ENCODE measurements around the gene TLCD1.

TLCD1 gene, protein sequence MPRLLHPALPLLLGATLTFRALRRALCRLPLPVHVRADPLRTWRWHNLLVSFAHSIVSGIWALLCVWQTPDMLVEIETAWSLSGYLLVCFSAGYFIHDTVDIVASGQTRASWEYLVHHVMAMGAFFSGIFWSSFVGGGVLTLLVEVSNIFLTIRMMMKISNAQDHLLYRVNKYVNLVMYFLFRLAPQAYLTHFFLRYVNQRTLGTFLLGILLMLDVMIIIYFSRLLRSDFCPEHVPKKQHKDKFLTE

DNA sequence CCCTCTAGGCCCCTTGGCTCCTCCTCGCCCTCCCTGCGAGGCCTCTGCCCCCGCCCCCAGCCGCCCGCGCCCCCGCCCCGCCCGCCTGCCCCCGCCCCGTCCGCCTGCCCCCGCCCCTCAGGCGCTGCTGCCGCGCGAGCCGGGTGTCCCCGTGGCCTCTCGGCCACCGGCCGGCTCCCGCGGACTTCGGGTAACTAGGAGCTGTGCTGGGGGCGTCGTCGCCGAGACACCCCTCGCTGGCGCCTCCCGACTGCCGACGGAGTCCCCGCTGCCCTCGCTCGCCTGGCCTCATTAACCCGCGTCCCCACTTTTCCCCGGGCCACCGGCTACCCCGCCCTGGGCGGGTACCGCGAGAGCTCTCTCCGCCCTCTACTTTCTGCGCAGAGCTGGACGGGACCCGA is at the start of gene TLCD1:
TLCD1 (minus strand) TSS at position 8 of the 401 bp plus-strand sequence. CDS start 136 bp downstream, outside the sequence.
- peak; percentile 41 to 59 for DNase-seq (ENCODE audit: low read depth in 1 of 2, low spot score in 1 of 2)

DNA sequence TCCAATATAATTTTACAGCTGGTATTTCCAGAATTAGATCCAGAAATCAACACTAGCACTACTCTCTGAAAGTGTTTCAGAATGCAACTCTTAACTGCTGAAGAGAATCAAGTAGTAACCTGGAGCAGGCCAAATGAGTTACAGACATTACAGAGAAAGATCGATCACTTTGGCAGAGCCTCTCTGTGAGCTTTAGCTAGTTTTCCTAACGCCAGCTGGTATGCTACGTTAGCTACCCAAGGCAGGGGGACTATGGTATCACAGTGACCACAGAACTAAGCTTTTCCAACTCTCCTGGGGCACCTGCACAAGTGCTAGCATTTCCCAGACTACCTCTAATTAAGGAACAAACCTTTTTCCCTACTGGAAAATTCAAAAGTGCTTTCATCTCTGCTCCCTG is 48.2 kb upstream of the TLCD1 start:
- DNase-seq (ENCODE audit: low read depth in 1 of 2, low spot score in 1 of 2) = no peak

DNA sequence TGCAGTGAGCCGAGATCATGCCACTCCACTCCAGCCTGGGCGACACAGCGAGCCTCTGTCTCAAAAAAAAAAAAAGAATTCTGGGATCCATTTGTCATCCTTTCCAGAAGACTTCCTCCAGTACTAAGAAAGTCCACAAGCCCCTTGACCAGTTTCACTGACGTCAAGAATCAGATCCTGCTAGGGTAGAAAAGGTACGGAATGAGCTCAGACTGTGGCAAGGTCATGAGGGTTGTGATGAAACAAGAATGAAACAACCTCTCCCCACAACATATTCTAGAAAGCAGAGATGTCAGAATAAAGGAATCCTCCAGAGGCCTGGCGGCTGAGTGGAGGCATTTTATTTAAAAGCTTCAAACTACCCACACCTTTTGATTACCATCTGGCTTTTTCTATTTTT is 47.7 kb upstream of the TLCD1 start:
- no peak for DNase-seq (ENCODE audit: low read depth in 1 of 2, low spot score in 1 of 2)

DNA sequence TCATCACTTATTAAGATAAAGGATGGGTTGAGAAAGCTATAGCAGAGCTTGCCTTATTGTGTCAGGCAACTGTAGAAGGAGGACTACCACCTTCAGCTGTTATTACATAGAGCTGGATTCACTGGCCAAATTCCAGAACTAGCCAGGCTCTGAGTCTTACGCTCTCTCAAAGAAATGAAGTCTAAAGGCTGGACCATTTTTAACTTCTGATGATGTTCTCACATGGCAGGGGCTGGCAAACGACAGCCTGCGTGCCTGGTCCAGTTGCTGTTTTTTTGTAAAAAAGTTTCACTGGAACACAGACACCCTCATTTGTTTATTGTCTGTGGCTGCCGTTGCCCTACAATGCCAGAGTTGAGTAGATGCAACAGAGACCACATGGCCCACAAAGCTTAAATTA is 39.0 kb upstream of the TLCD1 start:
- DNase-seq (ENCODE audit: low read depth in 1 of 2, low spot score in 1 of 2) = no peak

DNA sequence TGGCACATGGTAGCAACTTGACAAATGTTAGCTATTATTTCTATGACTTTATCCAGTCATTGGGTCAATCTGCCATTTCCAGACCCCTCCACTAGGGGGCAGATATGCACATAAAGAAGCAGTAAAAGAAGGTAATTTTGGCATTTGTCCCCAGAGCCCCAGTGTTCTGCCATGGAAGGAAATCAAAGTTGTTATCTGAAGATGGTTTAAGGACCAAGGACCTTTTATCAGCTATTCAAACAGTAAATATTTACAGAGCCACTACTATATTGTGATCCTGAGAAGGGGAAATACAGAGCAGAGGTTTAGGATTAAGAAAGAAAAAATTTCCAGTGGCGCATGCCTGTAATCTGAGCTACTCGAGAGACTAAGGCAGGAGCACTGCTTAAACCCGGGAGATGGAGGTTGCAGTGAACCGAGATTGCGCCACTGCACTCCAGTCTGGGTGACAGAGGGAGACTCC is 37.8 kb upstream of the TLCD1 start:
- DNase-seq (ENCODE audit: low read depth in 1 of 2, low spot score in 1 of 2) = peak; percentile 54 to 65

DNA sequence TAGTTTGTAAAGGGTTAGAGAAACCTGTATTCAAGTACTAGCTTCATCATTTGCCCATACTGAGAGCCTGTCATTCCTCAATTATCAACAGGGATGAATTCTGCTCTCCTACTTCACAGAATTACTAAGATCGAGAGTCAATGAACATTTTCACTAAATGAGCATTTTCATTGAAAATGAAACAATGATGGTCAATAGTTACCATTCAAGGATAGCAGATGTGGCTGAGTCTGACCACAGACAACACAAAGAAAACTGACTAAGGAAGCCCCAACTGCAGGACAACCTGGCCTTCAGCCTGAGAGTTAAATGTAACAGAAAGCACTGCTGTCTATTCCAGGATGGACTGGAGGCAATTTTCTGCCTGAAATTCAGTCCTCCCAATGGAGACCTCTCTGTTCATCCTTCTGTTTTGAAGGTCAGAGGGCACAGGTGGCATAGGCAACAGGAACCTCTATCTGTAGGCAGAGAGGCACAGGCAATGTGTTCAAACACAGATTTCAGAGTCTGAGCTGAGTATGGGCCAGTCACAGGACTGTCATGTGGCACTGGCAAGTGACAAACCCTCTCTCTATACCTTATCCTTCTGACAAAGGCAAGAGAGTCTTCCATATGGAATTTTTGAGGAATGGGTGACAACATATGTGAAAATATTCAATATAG is 37.2 kb upstream of the TLCD1 start:
- DNase-seq (ENCODE audit: low read depth in 1 of 2, low spot score in 1 of 2) = no peak

DNA sequence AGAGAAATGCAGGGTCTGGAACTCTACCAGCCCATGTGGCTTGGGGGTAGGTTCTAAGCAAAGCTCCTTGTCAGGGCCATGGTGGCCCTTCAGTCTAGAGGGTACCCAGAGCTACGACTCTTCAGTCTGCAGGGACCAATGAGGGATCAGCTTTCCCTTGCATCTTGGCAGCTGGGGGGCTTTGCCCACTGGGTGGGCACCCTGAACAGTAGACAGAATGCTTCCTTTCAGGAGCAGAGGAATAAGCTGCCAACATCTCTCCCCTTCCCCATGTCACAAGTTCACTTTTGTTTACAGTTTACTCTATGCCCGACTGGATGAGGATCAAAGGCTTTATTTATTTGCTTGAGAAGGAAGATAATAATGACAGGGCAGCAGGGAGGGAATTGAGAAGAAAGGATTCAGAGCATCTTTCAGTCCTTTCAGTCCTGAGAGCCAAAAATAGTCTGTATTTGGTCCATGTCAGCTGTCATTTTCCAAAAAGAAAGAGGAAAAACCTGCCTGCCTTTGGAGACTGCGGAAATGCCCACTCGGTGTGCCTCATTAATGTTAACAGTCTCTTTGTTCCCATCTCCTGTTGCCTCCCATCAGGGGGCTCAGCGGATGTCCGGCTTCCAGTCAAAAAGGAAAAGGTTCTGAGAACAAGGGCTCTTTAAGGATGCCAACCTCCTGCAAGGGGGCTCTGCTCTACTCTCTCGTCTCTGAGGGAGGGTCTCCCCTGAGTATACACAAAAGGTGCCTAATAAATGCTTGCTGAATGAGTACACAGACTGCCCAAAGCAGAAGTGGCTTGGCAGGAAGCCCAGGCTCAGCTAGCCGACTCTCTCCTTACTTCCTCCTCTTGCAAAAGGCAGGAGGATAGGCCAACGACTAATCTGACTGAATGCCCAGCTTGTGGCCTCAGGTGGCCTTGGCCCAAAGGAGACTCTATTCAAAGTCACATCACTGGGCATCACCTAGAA is 34.8 kb upstream of the TLCD1 start:
- DNase-seq (ENCODE audit: low read depth in 1 of 2, low spot score in 1 of 2) = no peak

DNA sequence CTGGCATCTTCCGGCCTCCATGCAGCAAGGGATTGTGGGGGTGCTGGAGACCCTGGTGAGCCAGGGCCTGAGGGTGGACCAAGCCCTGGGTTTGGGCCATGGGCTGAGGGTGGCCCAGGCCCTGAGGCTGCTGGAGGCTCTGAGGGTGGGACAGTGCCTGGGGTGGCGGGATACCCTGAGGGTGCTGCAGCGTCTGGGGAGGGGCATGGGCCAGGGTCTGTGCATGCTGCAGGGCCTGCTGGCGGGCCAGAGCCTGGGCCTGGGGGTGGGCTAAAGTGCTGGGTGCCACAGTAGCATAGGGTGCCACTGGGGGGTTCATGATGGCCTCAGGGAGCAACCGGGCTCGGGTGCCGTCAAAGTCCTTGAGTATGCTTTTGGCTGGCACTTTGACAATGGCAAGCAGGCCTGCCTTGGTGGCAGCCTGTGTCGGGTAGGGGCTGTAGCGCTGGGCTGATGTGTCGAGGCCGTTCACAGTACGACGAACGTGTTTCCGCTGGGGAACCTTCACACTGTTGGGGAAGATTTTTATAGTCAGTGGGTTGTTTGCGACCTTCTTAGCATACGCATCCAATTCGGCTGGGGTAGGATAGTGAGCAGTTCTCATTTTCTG is 33.3 kb upstream of the TLCD1 start:
- no peak for DNase-seq (ENCODE audit: low read depth in 1 of 2, low spot score in 1 of 2)

DNA sequence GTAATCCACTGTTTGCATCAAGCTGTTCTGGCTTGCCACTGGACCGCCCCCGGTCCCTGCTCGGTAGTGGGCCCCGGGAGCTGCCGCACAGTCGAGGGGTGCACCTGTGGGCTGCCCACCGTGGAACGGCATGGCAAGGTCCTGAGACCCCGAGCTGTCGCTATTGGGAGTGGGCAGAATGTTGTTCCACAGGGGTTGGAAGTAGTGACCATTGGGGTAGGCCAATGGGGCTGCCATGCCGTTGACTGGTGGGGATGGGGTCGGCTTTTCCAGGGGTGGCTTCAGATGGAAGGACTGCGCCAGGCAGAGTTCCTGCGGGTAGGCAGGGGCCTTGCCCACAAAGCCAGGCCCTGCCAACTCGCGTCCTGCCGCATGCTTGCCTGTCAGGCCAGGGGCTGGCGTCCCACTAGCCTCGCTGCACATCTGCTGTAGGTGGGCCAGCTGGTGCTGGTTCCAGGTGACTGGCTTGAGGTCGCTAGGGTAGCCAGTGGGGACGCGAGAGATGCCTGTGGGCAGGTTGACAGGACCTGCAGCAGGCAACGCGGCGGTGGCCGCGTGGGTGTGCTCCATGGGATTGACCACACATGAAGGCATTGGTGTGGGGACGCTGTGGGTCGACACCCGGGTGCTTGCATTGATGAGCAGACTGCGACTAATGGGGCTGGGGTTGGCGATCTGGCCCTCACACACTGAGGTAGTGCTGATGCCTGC is 32.5 kb upstream of the TLCD1 start:
- DNase-seq (ENCODE audit: low read depth in 1 of 2, low spot score in 1 of 2) = no peak

DNA sequence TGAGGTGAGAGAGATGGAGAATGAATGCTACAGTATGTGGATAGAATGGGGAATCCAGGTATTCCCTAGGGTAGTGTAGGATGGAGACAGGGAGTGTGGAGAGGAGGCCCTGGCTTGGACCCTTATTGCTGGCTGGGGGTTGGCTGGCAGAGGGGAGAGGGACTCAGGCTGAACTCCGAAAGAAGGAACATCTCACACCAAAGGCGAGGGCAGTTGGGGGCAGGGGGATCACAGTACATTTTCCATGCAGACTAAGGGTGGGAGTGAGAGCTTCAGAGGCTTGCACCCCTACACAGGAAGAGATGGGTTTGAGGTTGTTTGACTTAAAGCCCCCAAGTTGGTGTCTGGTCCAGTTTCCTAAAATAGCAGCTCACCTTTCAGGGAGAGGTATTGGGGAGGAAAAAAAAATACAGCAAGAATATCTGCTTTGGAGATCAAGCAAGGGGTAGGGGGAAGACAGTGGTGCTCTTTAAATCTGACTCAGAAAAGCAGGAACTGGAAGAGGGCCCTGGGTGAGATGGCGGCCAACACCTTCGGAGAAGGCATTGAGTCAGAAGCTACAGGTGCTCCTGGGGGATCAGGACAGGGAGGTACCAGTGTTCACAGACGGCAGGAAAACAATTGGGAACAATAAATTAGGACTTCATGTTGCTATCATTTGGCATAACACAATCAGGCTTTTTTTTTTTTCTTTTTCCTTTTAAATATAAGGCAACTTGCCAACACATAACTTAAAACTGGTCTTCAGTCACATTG is 30.2 kb upstream of the TLCD1 start:
- no peak for DNase-seq (ENCODE audit: low read depth in 1 of 2, low spot score in 1 of 2)

DNA sequence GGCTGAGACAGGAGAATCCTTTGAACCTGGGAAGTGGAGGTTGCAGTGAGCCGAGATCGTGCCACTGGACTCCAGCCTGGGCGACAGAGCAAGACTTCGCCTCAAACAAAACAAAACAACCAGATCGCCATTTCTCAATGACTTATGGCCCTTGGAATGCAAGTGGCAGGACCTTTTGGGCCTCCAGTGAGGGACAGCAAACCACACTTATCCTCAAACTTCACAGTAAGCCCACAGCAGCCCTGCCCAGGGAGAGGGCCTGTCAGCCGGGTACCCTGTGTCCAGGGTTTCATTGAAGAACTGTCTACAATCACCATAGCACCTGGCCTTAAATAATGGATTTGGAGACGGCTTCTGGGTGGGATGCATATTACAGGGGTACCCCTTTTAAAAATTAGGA is 29.5 kb upstream of the TLCD1 start:
- DNase-seq (ENCODE audit: low read depth in 1 of 2, low spot score in 1 of 2) = no peak

DNA sequence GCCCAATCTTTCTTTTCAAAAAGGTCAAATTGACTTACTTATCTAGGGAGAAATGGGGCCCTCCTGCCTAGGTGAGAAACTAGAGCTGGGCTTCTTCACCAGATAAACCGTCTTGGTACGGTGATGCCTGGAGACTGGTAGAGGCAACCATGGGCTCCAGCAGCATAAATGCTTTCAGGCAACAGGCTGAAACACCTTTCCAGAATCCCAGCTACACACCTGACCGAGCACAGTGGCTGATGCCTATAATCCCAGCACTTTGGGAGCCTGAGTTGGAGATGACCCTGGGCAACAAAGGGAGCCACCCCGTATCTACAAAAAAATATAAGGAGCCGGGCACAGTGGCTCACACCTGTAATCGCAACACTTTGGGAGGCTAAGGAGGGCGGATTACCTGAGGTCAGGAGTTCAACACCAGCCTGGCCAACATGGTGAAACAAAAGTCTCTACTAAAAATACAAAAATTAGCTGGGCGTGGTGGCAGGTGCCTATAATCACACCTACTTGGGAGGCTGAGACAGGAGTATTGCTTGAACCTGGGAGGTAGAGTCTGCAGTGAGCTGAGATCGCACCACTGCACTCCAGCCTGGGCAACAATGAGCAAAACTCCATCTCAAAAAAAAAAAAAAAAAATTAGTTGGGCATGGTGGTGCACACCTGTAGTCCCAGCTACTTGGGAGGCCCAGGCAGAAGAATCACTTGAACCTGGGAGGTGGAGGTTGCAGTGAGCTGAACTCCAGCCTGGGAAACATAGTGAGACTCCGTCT is 25.8 kb upstream of the TLCD1 start:
- no peak for DNase-seq (ENCODE audit: low read depth in 1 of 2, low spot score in 1 of 2)

DNA sequence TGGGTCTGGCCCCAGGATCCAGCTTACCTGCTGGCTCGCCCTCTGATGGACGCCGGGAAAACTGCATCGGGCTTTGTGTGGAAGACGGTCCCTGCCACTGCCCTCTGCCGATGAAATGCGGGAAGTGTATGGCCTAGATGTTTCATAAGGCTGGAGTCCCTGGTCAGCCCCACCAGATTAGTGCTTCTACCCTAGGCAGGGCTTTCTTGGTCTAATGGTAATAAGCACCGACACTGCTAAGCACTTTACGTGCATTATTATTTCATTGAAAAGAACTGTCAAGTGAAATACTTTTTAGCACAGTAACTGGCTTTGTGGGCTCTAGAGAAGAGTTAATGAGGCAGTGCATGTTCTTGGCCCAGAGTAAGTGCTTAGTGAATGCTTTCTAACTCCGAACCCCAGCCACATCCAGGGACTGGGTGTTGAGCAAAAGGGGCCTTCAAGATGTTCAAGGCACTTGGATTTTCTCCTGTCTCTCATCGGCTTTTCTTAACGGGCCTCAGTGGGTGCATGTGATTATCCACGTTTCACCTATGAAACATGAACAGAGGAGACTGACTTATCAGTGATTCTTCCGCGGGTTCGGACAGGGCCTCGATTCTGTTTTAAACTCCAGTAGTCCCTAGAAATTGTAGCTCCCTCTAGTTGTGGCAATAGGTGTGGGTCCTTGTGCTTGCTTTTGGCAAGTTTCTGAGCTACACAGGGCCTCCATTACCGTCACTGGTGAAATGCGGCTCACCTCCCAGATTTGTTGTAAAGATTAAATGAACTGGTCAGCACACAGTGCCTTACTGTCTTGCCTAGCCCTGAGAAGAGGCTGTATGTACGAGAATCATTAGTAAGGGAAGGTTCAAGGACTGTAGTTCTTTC is 24.4 kb upstream of the TLCD1 start:
- peak; percentile 79 for DNase-seq (ENCODE audit: low read depth in 1 of 2, low spot score in 1 of 2)

DNA sequence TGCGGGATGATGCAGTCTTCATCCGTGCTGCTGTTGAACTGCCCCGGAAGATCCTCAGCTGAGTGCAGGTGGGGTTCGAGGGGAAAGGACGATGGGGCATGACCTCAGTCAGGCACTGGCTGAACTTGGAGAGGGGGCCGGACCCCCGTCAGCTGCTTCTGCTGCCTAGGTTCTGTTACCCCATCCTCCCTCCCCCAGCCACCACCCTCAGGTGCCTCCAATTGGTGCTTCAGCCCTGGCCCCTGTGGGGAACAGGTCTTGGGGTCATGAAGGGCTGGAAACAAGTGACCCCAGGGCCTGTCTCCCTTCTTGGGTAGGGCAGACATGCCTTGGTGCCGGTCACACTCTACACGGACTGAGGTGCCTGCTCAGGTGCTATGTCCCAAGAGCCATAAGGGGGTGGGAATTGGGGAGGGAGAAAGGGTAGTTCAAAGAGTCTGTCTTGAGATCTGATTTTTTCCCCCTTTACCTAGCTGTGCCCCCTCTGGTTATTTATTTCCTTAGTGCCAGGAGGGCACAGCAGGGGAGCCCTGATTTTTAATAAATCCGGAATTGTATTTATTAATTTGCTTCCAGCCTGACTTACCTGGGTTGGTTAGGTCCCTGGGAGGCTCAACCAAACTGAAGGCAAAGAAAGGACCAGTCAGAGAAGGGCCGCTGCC is 23.6 kb upstream of the TLCD1 start:
- DNase-seq (ENCODE audit: low read depth in 1 of 2, low spot score in 1 of 2) = no peak

DNA sequence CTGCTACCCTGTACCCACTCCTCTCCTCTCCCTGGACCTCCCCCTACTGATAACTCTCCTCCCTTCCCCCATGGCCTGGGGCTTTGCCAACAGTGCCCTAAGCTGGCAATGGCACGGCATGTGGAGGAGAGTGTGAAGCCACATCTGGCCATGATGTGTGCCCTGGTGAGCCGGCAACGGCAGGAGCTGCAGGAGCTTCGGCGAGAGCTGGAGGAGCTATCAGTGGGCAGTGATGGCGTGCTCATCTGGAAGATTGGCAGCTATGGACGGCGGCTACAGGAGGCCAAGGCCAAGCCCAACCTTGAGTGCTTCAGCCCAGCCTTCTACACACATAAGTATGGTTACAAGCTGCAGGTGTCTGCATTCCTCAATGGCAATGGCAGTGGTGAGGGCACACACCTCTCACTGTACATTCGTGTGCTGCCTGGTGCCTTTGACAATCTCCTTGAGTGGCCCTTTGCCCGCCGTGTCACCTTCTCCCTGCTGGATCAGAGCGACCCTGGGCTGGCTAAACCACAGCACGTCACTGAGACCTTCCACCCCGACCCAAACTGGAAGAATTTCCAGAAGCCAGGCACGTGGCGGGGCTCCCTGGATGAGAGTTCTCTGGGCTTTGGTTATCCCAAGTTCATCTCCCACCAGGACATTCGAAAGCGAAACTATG is 23.0 kb upstream of the TLCD1 start:
- DNase-seq (ENCODE audit: low read depth in 1 of 2, low spot score in 1 of 2) = no peak

DNA sequence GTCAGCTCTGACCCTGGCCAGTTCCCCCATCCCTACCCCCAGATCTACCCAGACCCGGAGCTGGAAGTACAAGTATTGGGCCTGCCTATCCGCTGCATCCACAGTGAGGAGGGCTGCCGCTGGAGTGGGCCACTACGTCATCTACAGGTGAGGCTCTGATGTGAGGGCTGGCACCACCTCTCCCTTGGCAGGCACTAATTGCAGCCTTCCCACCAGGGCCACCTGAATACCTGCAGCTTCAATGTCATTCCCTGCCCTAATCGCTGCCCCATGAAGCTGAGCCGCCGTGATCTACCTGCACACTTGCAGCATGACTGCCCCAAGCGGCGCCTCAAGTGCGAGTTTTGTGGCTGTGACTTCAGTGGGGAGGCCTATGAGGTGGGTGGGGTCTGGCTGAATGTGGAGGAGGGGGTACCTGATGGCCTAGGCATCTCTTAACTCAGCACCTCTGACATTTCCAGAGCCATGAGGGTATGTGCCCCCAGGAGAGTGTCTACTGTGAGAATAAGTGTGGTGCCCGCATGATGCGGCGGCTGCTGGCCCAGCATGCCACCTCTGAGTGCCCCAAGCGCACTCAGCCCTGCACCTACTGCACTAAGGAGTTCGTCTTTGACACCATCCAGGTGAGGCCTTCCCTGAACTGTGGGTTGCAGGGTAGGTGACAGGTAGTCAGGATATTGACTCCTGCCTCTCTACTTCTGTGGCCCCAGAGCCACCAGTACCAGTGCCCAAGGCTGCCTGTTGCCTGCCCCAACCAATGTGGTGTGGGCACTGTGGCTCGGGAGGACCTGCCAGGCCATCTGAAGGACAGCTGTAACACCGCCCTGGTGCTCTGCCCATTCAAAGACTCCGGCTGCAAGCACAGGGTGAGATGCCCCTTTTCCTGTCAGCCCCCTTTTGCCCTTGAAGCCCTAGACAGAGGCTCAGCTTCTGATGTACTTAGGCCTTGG is 22.0 kb upstream of the TLCD1 start:
- no peak for DNase-seq (ENCODE audit: low read depth in 1 of 2, low spot score in 1 of 2)
